DOHH2 (cell line): ENCODE measurements around the gene S1PR2.
A peak's percentile ranks its signal among the peaks of the same experiment; 100 is the strongest.

ENCODE experiments used
- H3F3A ChIP-seq: fragments of 200-600 bp; sonication (generic), shearing (Covaris generic); 2 replicates; pipeline ENCODE4 v1.6.0; 2016; ENCODE audit warnings: antibody characterized with exemption, mild to moderate bottlenecking; ENCODE audit not compliant: control insufficient read depth, insufficient read depth
- H3K27ac ChIP-seq: fragments of 200-600 bp; sonication (generic); 2 replicates; pipeline ENCODE4 v1.5.1; 2014; ENCODE audit warnings: low read depth, mild to moderate bottlenecking, low read length, moderate library complexity
- H3K27me3 ChIP-seq: fragments of 200-600 bp; sonication (generic); 2 replicates; pipeline ENCODE4 v1.6.1; 2014; ENCODE audit warnings: mild to moderate bottlenecking, low read length, mixed read lengths; ENCODE audit not compliant: control insufficient read depth
- H3K36me3 ChIP-seq: fragments of 200-600 bp; sonication (generic); 2 replicates; pipeline ENCODE4 v1.6.1; 2014; ENCODE audit warnings: mild to moderate bottlenecking, low read length, moderate library complexity, mixed read lengths; ENCODE audit not compliant: control insufficient read depth
- H3K4me1 ChIP-seq: fragments of 200-600 bp; sonication (generic); 2 replicates; pipeline ENCODE4 v1.6.1; 2014; ENCODE audit warnings: mild to moderate bottlenecking, low read length, mixed read lengths; ENCODE audit not compliant: control insufficient read depth
- H3K4me2 ChIP-seq: fragments of 200-600 bp; sonication (generic); 2 replicates; pipeline ENCODE4 v1.6.0; 2014; ENCODE audit warnings: mild to moderate bottlenecking, low read length, moderate library complexity
- H3K4me3 ChIP-seq: fragments of 200-600 bp; sonication (generic); 2 replicates; pipeline ENCODE4 v1.5.1; 2014; ENCODE audit warnings: mild to moderate bottlenecking, low read length, mixed read lengths
- H3K79me2 ChIP-seq: fragments of 200-600 bp; sonication (generic); 2 replicates; pipeline ENCODE4 v1.6.1; 2014; ENCODE audit warnings: mild to moderate bottlenecking, low read length, mixed read lengths; ENCODE audit not compliant: control insufficient read depth
- H3K9me2 ChIP-seq: fragments of 200-600 bp; sonication (generic); replicated peaks from 2 replicates; pipeline ENCODE4 v1.6.1; 2014; ENCODE audit warnings: mild to moderate bottlenecking, low read length, mixed read lengths; ENCODE audit not compliant: control insufficient read depth
- H3K9me3 ChIP-seq: fragments of 200-600 bp; sonication (generic); 2 replicates; pipeline ENCODE4 v1.6.1; 2014; ENCODE audit warnings: antibody characterized with exemption, low read length, mixed read lengths; ENCODE audit not compliant: control insufficient read depth, insufficient read depth
- H4K20me1 ChIP-seq: fragments of 200-600 bp; sonication (generic); 2 replicates; pipeline ENCODE4 v1.6.0; 2014; ENCODE audit warnings: low read depth, mild to moderate bottlenecking, antibody characterized with exemption, low read length, moderate library complexity; ENCODE audit not compliant: control insufficient read depth, insufficient read depth
- EZH2phosphoT487 ChIP-seq: fragments of 200-600 bp; sonication (generic); IDR thresholded peaks from 2 replicates; pipeline ENCODE4 v1.6.1; 2017; ENCODE audit warnings: borderline replicate concordance, mild to moderate bottlenecking, antibody characterized with exemption, low read length, moderate library complexity, mixed read lengths
- TF ChIP-seq, protein P1 (sequence below): fragments of 200-600 bp; sonication (generic); IDR thresholded peaks from one replicate; pipeline ENCODE4 v1.5.1; 2014; ENCODE audit warnings: antibody characterized with exemption, mild to moderate bottlenecking, low read depth, low read length; ENCODE audit not compliant: poor library complexity, severe bottlenecking

Gene S1PR2

DNA sequence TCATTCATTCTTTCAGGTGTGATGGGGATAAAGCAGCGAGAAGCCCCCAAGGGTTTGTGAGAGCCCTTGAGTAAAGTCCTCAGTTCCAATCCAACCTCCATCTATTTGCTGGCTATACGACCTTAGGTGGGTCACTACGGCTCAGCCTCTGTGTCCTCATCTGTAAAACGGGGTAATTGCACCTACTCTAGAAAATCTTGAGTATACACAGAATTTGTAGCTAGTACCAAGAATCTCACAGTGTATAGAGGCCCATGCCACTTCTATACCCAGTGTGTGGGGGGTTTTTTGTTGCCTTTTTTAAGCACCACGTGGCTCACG lies 36.0 kb downstream of the S1PR2 start:
- peak overlapping the region; percentile 73 for H3K4me2 ChIP-seq
- peaks cover 81% of the 10 kb centered on the region for H3K4me1 ChIP-seq
- no peaks in the 10 kb centered on the region for H3K9me2 ChIP-seq
- TF ChIP-seq, protein P1, sequence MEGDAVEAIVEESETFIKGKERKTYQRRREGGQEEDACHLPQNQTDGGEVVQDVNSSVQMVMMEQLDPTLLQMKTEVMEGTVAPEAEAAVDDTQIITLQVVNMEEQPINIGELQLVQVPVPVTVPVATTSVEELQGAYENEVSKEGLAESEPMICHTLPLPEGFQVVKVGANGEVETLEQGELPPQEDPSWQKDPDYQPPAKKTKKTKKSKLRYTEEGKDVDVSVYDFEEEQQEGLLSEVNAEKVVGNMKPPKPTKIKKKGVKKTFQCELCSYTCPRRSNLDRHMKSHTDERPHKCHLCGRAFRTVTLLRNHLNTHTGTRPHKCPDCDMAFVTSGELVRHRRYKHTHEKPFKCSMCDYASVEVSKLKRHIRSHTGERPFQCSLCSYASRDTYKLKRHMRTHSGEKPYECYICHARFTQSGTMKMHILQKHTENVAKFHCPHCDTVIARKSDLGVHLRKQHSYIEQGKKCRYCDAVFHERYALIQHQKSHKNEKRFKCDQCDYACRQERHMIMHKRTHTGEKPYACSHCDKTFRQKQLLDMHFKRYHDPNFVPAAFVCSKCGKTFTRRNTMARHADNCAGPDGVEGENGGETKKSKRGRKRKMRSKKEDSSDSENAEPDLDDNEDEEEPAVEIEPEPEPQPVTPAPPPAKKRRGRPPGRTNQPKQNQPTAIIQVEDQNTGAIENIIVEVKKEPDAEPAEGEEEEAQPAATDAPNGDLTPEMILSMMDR = no peak
- no peak for TF ChIP-seq EZH2phosphoT487
- H3K27ac ChIP-seq = peak overlapping the region; percentile 94
- peaks cover 35% of the 10 kb centered on the region for H3F3A ChIP-seq
- H3K9me3 ChIP-seq = no peaks in the 10 kb centered on the region
- H3K36me3 ChIP-seq = peaks cover 54% of the 10 kb centered on the region
- peak overlapping the region; percentile 87 for H3K4me3 ChIP-seq
- peaks cover 74% of the 10 kb centered on the region for H3K79me2 ChIP-seq
- H4K20me1 ChIP-seq = peaks cover 17% of the 10 kb centered on the region
- no peaks in the 10 kb centered on the region for H3K27me3 ChIP-seq

DNA sequence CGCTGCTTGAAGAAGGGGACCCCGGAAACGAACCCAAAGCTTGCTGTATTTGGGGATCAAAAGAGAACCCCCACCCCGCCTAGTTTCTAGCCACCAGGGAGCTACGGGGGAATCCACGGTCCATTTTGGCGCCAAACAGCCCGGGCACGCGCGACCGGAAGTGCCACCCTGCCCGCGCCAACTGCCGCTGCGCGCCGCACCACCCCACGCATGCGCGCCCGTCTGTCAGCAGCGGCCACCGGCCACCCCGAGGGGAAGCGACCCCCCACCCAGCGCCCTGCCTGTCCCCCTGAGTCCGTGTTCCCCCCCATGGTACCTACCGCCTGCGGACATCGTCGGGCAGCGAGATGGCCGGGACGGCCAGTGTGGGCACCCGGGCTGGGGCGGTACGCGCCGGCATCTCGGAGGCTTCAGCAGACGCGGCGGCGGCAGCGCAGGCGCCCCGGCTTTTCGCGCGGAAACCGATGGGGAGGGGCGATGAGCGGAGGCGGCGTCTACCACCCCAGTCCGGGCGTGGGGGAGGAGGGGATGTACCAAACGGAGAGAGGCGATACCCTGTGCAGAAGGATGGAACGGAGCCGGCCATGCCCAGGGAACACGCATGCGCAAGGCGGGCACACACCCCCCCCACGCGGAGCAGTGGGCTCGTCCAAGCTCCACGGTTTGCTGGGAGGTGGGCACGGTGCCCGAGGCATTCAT lies 36.5 kb downstream of the S1PR2 start, which contains the start of gene DNMT1:
Gene DNMT1, minus strand, starts transcription at position 454 of the 699 bp plus-strand sequence. Its CDS starts 54 bp downstream, at position 400.
- H3K36me3 ChIP-seq = peaks cover 59% of the 10 kb centered on the region
- peak within 1 kb of the TSS; percentile 73 for H3K4me2 ChIP-seq
- peaks cover 37% of the 10 kb centered on the region for H3F3A ChIP-seq
- H3K4me3 ChIP-seq = peak within 1 kb of the TSS; percentile 87
- H4K20me1 ChIP-seq = peaks cover 22% of the 10 kb centered on the region
- TF ChIP-seq EZH2phosphoT487 = no peak
- TF ChIP-seq, protein P1 = no peak
- H3K4me1 ChIP-seq = peaks cover 81% of the 10 kb centered on the region
- H3K9me3 ChIP-seq = no peaks in the 10 kb centered on the region
- H3K27ac ChIP-seq = peak within 1 kb of the TSS; percentile 94
- H3K79me2 ChIP-seq = peaks cover 75% of the 10 kb centered on the region
- no peaks in the 10 kb centered on the region for H3K27me3 ChIP-seq
- no peaks in the 10 kb centered on the region for H3K9me2 ChIP-seq

- no peak for TF ChIP-seq EZH2phosphoT487
- TF ChIP-seq, protein P1 = no peak
- peaks cover 35% of the 10 kb centered on the region for H3F3A ChIP-seq
- H4K20me1 ChIP-seq = peaks cover 26% of the 10 kb centered on the region
- H3K4me3 ChIP-seq = peak overlapping the region; percentile 87
- peaks cover 77% of the 10 kb centered on the region for H3K79me2 ChIP-seq
- H3K9me3 ChIP-seq = no peaks in the 10 kb centered on the region
- peaks cover 79% of the 10 kb centered on the region for H3K4me1 ChIP-seq
- H3K27ac ChIP-seq = peak overlapping the region; percentile 94
- H3K36me3 ChIP-seq = peaks cover 66% of the 10 kb centered on the region
- H3K4me2 ChIP-seq = peak overlapping the region; percentile 73
- H3K27me3 ChIP-seq = no peaks in the 10 kb centered on the region
- H3K9me2 ChIP-seq = no peaks in the 10 kb centered on the region
Observed at GRCh38 chr19:10193790-10194499, 37.2 kb downstream of the S1PR2 start.
